SH-SY5Y (cell line): ENCODE results near the gene DLG2.

Experiments used
- GATA2 ChIP-seq: IDR thresholded peaks from 2 replicates; pipeline ENCODE4 v1.6.1; 2011; ENCODE audit warnings: mild to moderate bottlenecking, low read depth, low read length
- GATA3 ChIP-seq: IDR thresholded peaks from 2 replicates; pipeline ENCODE4 v1.6.1; 2011; ENCODE audit warnings: low read depth, mild to moderate bottlenecking, low read length, moderate library complexity

DNA sequence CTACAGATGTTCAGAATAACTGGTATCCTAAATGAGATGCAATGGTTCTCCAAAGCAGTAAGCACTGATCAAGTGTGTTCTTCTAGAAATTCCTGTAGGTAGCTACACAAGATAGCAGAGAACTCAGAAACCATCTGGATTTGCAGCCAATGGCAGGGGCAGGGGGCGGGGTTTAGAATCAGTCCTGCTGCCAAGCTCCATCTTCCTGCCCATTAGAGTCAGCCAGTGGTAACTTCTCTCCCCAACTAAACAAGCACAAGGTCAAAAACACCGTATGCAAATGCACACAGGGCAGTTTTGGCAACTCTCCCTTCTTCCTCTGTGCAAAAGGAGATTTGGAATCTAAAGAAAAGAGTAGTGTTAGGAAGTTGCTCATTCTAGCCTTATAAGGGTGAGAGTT is 2103.5 kb downstream of the DLG2 start:
- no peak for TF ChIP-seq GATA2
- TF ChIP-seq GATA3 = no peak
